Measurements from ENCODE around the gene WNT7B. TPM values are rescaled to one million over a fixed set of nuclear protein-coding genes. Genes with fewer than 3 reads are reported as not detected.

The WNT7B gene
- total RNA-seq, 1 donor from 2014 or later: not detected

DNA sequence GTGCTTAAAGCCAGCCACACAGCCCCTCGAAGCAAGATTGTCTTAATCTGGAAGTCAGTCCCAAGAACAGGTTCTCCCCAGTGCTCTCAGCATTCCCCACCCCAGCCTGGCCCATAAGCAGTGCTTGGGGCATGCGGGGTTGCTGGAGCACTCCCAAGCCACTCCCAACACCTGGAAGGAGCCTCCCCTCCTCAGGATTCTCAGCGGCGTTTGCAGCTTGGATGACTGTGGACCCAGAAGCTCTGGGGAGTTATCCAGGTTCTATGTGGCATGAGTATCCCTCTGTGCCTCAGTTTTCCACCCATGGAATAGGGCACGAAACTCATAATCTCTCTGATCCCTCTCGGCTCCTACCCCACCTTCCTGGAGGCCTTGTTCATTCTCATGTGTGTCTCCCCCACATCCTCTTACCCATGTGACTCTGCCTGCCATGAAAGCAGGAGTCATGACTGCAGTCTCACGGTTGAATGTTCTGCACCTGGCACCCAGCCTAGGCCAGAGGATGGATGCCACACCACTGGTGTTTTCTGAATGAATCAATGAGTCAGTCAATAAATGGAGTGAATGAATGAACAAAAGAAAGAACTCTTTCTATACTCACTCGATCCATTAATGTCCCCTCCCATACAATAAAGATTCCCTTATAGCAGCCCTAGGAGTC, 33.4 kb upstream of the WNT7B start:
- TF ChIP-seq, protein P1, sequence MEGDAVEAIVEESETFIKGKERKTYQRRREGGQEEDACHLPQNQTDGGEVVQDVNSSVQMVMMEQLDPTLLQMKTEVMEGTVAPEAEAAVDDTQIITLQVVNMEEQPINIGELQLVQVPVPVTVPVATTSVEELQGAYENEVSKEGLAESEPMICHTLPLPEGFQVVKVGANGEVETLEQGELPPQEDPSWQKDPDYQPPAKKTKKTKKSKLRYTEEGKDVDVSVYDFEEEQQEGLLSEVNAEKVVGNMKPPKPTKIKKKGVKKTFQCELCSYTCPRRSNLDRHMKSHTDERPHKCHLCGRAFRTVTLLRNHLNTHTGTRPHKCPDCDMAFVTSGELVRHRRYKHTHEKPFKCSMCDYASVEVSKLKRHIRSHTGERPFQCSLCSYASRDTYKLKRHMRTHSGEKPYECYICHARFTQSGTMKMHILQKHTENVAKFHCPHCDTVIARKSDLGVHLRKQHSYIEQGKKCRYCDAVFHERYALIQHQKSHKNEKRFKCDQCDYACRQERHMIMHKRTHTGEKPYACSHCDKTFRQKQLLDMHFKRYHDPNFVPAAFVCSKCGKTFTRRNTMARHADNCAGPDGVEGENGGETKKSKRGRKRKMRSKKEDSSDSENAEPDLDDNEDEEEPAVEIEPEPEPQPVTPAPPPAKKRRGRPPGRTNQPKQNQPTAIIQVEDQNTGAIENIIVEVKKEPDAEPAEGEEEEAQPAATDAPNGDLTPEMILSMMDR (IDR thresholded peaks at IDR 0.05): no peak
- peaks cover 21 to 36% of the 10 kb centered on the region in 2 donors for H3K4me1 ChIP-seq

GRCh38 chr22:46009730-46010129, 32.8 kb upstream of the WNT7B start:
- intact Hi-C loops (cut with DNase I): loop anchor here (5.0 kb wide), 3 partner anchors 43 to 258 kb away; partner anchors contain the start of gene TTC38
- no peaks in the 10 kb centered on the region for H3K9me3 ChIP-seq
- peaks cover 21 to 36% of the 10 kb centered on the region in 2 donors for H3K4me1 ChIP-seq
- no peak overlapping the region for H3K4me3 ChIP-seq
- no peaks in the 10 kb centered on the region for H3K36me3 ChIP-seq
- TF ChIP-seq, protein P1 (IDR thresholded peaks at IDR 0.05): no peak
- no peaks in the 10 kb centered on the region for H3K27me3 ChIP-seq
- no peak for DNase-seq (ENCODE audit: low spot score in 2 of 2)
- peak overlapping the region in 1 of 2 donors; percentile 99 for H3K27ac ChIP-seq

More for the DNA sequence above, 33.4 kb upstream of the WNT7B start:
- no peaks in the 10 kb centered on the region for H3K27me3 ChIP-seq
- no peaks in the 10 kb centered on the region for H3K9me3 ChIP-seq
- intact Hi-C loops (cut with DNase I): loop anchor here (5.0 kb wide), 2 partner anchors 42 to 62 kb away; no protein-coding TSS in a partner anchor
- no peaks in the 10 kb centered on the region for H3K36me3 ChIP-seq
- H3K27ac ChIP-seq: peak overlapping the region; percentile 35
- DNase-seq (ENCODE audit: low spot score in 2 of 2): peak in 1 of 2 donors; percentile 3
- H3K4me3 ChIP-seq: no peak overlapping the region

- Histone ChIP-seq H3K9me3 (no peaks in the 10 kb centered on the region), H3K4me3 (no peak overlapping the region), H3K4me1 (peaks cover 21 to 36% of the 10 kb centered on the region in 2 donors), H3K36me3 (no peaks in the 10 kb centered on the region), H3K27me3 (no peaks in the 10 kb centered on the region), H3K27ac (peak overlapping the region; percentile 97 to 99)
- no peak for DNase-seq (ENCODE audit: low spot score in 2 of 2)
- TF ChIP-seq, protein P1 (IDR thresholded peaks at IDR 0.05): no peak
- intact Hi-C loops (cut with DNase I): loop anchor here (1.0 to 5.0 kb wide), 2 partner anchors 141 to 258 kb away; partner anchors contain the start of genes PPARA and TTC38
Observed at GRCh38 chr22:46008836-46009596, 32.1 kb upstream of the WNT7B start.

- peaks cover 21 to 36% of the 10 kb centered on the region in 2 donors for H3K4me1 ChIP-seq
- H3K27ac ChIP-seq: peak overlapping the region; percentile 97 to 99
- no peaks in the 10 kb centered on the region for H3K9me3 ChIP-seq
- no peaks in the 10 kb centered on the region for H3K27me3 ChIP-seq
- peak overlapping the region in 1 of 2 donors; percentile 23 for H3K4me3 ChIP-seq
- no peak for DNase-seq (ENCODE audit: low spot score in 2 of 2)
- no peaks in the 10 kb centered on the region for H3K36me3 ChIP-seq
- intact Hi-C loops (cut with DNase I): loop anchor here (1.0 to 5.0 kb wide), 2 partner anchors 142 to 259 kb away; partner anchors contain the start of genes PPARA and TTC38
- TF ChIP-seq, protein P1 (IDR thresholded peaks at IDR 0.05): no peak
Observed at GRCh38 chr22:46008291-46008690, 31.3 kb upstream of the WNT7B start.

- peak; percentile 72 to 96 for DNase-seq (ENCODE audit: low spot score in 2 of 2)
- TF ChIP-seq, protein P1 (IDR thresholded peaks at IDR 0.05): peak in 2 of 3 experiments; percentile 3 to 21
- H3K36me3 ChIP-seq: no peaks in the 10 kb centered on the region
- H3K27me3 ChIP-seq: no peaks in the 10 kb centered on the region
- H3K9me3 ChIP-seq: no peaks in the 10 kb centered on the region
- H3K27ac ChIP-seq: peak overlapping the region; percentile 97 to 99
- peak overlapping the region in 1 of 2 donors; percentile 37 for H3K4me3 ChIP-seq
- peaks cover 21 to 31% of the 10 kb centered on the region in 2 donors for H3K4me1 ChIP-seq
- intact Hi-C loops (cut with DNase I): loop anchor here (1.0 to 5.0 kb wide), 3 partner anchors 27 to 259 kb away; partner anchors contain the start of genes PPARA and TTC38
Observed at GRCh38 chr22:46007848-46008261, 30.9 kb upstream of the WNT7B start.
